ENCODE results near the gene LZTFL1.

LZTFL1 gene

DNA sequence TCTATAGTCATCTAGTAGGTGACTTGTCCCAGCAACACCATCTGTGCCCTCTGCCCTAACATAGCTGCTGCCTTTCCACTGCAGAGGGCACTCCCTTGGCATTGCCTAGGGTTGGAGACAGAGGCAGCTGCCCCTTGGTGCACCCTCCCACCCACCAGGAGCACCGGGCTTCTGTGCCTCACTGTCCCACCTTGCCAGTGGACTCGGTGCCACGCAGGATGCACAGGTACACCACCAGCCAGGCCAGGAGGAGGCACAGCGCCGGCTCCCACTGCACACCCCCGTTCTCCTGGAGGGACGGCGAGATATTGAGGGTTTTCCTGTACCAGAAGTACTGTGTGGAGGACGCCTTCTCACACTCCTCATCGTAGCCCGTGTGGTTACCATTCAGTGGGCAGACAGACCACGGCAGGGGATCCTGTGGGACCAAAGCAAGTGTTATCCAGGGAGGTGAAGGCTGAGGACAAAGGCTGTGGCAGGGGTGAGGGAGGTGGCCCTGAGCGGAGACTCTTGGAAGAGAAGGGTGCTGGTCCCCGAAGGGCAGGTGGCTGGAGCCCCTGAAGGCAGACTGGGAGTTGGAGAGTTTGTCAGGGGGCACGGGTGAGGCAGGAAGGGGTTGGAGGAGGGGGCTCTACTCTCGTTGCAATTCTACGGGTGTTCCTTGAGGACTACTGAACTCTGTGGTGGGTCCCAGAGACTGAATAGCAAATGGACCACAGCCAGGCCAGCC lies 66.2 kb downstream of the LZTFL1 start:
- H3K36me3 ChIP-seq (ENCODE audit: insufficient read depth, low read length) = no peaks in the 10 kb centered on the region
- no peaks in the 10 kb centered on the region for H3K9me3 ChIP-seq (ENCODE audit: insufficient read depth, low read depth, low read length)
- 93% methylated on average over 17 of the region's 17 CpGs for WGBS
- no peak overlapping the region for H3K9ac ChIP-seq (ENCODE audit: low read depth, low read length)
- no peaks in the 10 kb centered on the region; the same call in 1 of the 2 replicates for H3K4me1 ChIP-seq (ENCODE audit: insufficient read depth, low read length)
- no peaks in the 10 kb centered on the region for H3K27me3 ChIP-seq (ENCODE audit: insufficient read depth, low read length)
- H3K27ac ChIP-seq (ENCODE audit: low read depth, low read length) = no peak overlapping the region
- H3K4me3 ChIP-seq (ENCODE audit: low read length) = no peak overlapping the region

DNA sequence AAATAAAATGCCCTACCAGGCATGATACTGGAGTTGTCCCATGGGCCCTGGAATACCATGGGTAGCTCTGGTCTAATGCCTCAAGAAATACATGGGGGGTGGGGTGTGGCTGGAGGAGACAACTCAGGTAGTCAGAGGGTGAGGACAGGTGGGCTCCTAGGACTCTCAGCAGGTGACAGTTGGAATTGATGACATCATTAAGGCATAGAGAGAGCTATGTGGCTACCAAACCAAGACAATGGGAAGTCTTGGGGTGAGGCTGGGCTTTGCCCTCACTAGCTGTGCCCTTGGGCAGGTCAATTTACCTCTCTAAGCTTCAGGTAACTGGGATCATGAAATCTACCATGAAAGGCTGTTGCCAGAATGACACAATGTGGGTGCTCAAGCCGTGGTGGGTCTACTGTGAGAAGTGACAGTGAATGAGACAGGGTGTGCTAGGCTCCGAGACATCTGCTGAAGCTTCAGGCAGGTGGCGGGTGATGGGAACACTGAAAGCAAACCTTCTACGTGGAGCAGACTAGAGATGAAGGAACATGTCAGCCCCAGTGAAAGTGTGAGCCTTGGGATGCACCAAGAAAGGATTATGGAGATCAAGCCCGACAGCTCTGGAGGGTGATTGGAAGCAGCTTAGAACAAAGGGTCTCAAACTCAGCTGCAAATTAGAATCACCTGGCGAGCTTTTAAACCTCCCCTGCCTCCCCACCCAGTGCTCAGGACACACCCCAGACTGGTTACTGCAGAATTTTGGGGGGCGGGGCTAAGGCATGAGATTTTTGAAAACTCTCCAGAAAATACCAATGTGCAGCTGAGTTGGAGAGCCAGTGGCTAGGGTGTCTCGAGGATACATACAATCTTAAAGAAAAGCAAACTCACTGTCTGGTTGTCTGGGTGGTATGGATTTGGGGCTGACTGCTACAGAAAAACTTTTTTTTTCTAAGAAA lies 67.1 kb downstream of the LZTFL1 start:
- Histone ChIP-seq H3K9me3 (ENCODE audit: insufficient read depth, low read depth, low read length) (no peaks in the 10 kb centered on the region), H3K27me3 (ENCODE audit: insufficient read depth, low read length) (no peaks in the 10 kb centered on the region)
- WGBS = 76% methylated on average over 7 of the region's 8 CpGs

DNA sequence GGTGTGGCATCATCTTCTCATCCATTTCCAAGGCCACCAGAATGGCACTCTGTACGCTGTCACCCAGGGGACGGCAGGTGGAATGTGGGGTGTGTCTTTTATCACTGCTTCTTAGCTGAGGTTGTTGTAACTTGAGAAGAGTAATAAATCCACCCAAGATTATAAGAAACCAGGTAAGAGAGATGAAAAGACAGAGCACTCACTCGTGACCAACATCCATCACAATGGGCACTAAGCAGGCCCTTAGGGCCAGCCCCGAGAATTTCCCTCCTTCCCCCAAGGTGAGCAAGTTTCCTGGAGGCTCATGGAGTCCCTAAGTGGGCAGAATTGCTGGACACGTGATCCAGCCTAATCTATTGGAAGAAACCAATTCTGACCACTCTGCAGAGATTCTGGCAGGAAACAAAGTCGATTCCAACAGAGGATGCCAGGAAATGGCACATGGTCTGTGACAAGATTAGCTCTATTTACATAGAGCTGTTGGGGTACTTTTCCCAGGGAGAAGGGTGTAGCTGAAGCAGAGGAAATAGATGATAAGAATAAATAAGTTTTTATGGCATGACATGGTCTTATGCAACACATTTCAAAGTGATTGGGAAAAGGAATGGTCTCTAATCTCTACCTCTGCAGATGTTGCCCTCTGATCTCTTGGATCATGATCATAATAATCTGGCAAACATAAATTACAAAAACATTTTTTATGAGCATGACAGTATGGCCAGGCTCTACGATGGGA lies 68.0 kb downstream of the LZTFL1 start:
- Histone ChIP-seq H3K9ac (ENCODE audit: low read depth, low read length) (no peak overlapping the region), H3K4me1 (ENCODE audit: insufficient read depth, low read length) (no peaks in the 10 kb centered on the region; the same call in 1 of the 2 replicates), H3K9me3 (ENCODE audit: insufficient read depth, low read depth, low read length) (no peaks in the 10 kb centered on the region), H3K27me3 (ENCODE audit: insufficient read depth, low read length) (no peaks in the 10 kb centered on the region), H3K4me3 (ENCODE audit: low read length) (no peak overlapping the region), H3K36me3 (ENCODE audit: insufficient read depth, low read length) (no peaks in the 10 kb centered on the region), H3K27ac (ENCODE audit: low read depth, low read length) (no peak overlapping the region)
- 79% methylated on average over 5 of the region's 7 CpGs for WGBS

More for the DNA sequence above, 67.1 kb downstream of the LZTFL1 start:
- H3K27ac ChIP-seq (ENCODE audit: low read depth, low read length) = no peak overlapping the region
- H3K4me1 ChIP-seq (ENCODE audit: insufficient read depth, low read length) = no peaks in the 10 kb centered on the region; the same call in 1 of the 2 replicates
- no peak overlapping the region for H3K9ac ChIP-seq (ENCODE audit: low read depth, low read length)
- no peaks in the 10 kb centered on the region for H3K36me3 ChIP-seq (ENCODE audit: insufficient read depth, low read length)
- H3K4me3 ChIP-seq (ENCODE audit: low read length) = no peak overlapping the region
